Ovary (tissue), 3 donors: Measurements from ENCODE around the gene RLN1.

Experiments
- CTCF ChIP-seq, 3 donors: fragments of 450-650 bp in 2 of 3; fragments of 200-600 bp in 1 of 3; IDR thresholded peaks; one replicate each; pipeline versions ENCODE4 v1.5.1 to v1.8.0; 2016 to 2022; ENCODE audit warnings: antibody characterized with exemption in 3 of 3, mild to moderate bottlenecking in 1 of 3
- POLR2A ChIP-seq: fragments of 450-650 bp; IDR thresholded peaks from one replicate; pipeline ENCODE4 v1.6.1; 2017; ENCODE audit warnings: antibody characterized with exemption, mild to moderate bottlenecking, moderate library complexity
- donor health status: DM: no; HTN: no; CAD: no.

- TF ChIP-seq CTCF (IDR thresholded peaks at IDR 0.05) (no peak), POLR2A (no peak)
These were observed 12.7 kb downstream of the RLN1 start for GRCh38 chr9:5326893-5327548.
